Suprapubic skin (tissue), 4 donors: ENCODE results near the gene RARG. TPM values are rescaled to one million over a fixed set of nuclear protein-coding genes. Genes with fewer than 3 reads are reported as not detected.

Source experiments
- DNase-seq, 2 donors: peaks; one replicate each; pipeline ENCODE4 v3.0.0-alpha.2; 2019; ENCODE audit warnings: low spot score in 2 of 2
- H3K27ac ChIP-seq: fragments of 200-600 bp; sonication (generic); one replicate; pipeline ENCODE4 v1.5.1; 2019
- H3K27me3 ChIP-seq: fragments of 200-600 bp; sonication (generic); one replicate; pipeline ENCODE4 v1.5.1; 2019
- H3K36me3 ChIP-seq: fragments of 200-600 bp; sonication (generic); one replicate; pipeline ENCODE4 v1.5.1; 2019
- H3K4me1 ChIP-seq: fragments of 200-600 bp; sonication (generic); one replicate; pipeline ENCODE4 v1.5.1; 2019
- H3K4me3 ChIP-seq: fragments of 200-600 bp; sonication (generic); one replicate; pipeline ENCODE4 v1.5.1; 2019; ENCODE audit warnings: mild to moderate bottlenecking
- H3K9me3 ChIP-seq: fragments of 200-600 bp; sonication (generic); one replicate; pipeline ENCODE4 v1.5.1; 2019
- EP300 ChIP-seq: sonication (generic); formaldehyde crosslinking; IDR thresholded peaks from one replicate; pipeline ENCODE4 v1.6.1; 2017; ENCODE audit warnings: antibody characterized with exemption
- POLR2A ChIP-seq, 2 donors: fragments of 450-650 bp; IDR thresholded peaks; one replicate each; pipeline ENCODE4 v1.6.1; 2017; ENCODE audit warnings: antibody characterized with exemption in 2 of 2, mild to moderate bottlenecking in 2 of 2, moderate library complexity in 2 of 2
- POLR2AphosphoS5 ChIP-seq, 3 donors: sonication (generic); formaldehyde crosslinking; IDR thresholded peaks; one replicate each; pipeline ENCODE4 v1.6.1; 2017; ENCODE audit warnings: antibody characterized with exemption in 3 of 3
- WGBS: methylation state at CpG from one replicate; pipeline ENCODE4 v1.1.5; 2018; 5-methylcytosine and 5-hydroxymethylcytosine counted together
- total RNA-seq, 4 donors: library from RNA; depleted of rRNA; stranded (reverse); fragments of >200 nt; gene quantifications; one replicate each; pipeline ENCODE4 v1.1.0, GENCODE V29; 2016
- TF ChIP-seq, protein P1 (sequence below), 2 donors: fragments of 200-600 bp in 1 of 2; fragments of 450-650 bp in 1 of 2; sonication (generic) in 1 of 2; IDR thresholded peaks; one replicate each; pipeline ENCODE4 v1.5.1; 2016 to 2019; ENCODE audit warnings: antibody characterized with exemption in 2 of 2, mild to moderate bottlenecking in 1 of 2, moderate library complexity in 1 of 2

RARG gene
- total RNA-seq, 4 donors from 2014 or later, result 140 to 198 (median 172) TPM

DNA sequence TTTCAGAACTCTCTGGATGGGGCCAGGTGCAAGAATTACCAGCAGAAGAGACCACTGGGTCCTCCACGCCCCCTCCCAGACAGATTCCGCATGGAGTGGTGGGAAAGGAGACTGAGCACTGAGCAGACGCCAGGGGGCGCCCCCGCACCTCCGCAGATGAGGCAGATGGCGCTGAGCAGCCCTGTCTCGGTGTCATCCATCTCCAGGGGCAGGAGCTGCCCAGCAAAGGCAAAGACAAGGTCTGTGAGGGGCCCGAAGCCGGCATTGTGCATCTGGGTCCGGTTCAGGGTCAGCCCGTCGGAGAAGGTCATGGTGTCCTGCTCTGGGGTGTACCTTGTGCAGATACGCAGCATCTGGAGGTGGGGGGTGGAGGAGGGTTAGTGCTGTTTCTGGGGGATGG lies 18.7 kb downstream of the RARG start:
- peak; percentile 89 to 93 for DNase-seq
- 18% methylated on average over 14 of the region's 14 CpGs for WGBS
- TF ChIP-seq, protein P1, sequence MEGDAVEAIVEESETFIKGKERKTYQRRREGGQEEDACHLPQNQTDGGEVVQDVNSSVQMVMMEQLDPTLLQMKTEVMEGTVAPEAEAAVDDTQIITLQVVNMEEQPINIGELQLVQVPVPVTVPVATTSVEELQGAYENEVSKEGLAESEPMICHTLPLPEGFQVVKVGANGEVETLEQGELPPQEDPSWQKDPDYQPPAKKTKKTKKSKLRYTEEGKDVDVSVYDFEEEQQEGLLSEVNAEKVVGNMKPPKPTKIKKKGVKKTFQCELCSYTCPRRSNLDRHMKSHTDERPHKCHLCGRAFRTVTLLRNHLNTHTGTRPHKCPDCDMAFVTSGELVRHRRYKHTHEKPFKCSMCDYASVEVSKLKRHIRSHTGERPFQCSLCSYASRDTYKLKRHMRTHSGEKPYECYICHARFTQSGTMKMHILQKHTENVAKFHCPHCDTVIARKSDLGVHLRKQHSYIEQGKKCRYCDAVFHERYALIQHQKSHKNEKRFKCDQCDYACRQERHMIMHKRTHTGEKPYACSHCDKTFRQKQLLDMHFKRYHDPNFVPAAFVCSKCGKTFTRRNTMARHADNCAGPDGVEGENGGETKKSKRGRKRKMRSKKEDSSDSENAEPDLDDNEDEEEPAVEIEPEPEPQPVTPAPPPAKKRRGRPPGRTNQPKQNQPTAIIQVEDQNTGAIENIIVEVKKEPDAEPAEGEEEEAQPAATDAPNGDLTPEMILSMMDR (IDR thresholded peaks at IDR 0.05), result peak; percentile 87 to 94
- TF ChIP-seq POLR2AphosphoS5 (IDR thresholded peaks at IDR 0.05) (no peak), POLR2A (IDR thresholded peaks at IDR 0.05) (no peak)
- peaks cover 67% of the 10 kb centered on the region for H3K36me3 ChIP-seq
- no peak overlapping the region for H3K27ac ChIP-seq
- H3K4me1 ChIP-seq, result peaks cover 54% of the 10 kb centered on the region
- H3K4me3 ChIP-seq, result no peak overlapping the region
- no peaks in the 10 kb centered on the region for H3K27me3 ChIP-seq
- H3K9me3 ChIP-seq, result no peaks in the 10 kb centered on the region

DNA sequence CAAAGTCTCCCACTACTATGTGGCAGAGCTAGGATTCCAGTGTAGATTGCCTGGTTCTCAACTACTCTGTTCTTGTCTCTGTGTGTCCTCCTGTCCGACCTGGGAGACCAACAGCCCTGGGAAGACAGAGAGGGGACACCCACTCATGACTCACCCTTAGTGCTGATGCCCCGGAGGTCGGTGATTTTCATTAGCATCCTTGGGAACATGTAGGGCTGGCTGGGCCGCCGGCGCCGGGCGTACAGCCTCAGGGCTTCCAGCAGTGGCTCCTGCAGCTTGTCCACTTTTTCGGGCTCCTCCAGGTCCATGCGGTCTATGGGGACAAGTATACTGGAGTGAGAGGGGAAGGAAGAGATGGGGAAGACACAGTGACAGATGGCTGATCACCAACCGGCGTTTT lies 19.1 kb downstream of the RARG start:
- Histone ChIP-seq H3K27me3 (no peaks in the 10 kb centered on the region), H3K4me3 (no peak overlapping the region), H3K27ac (no peak overlapping the region), H3K4me1 (peaks cover 52% of the 10 kb centered on the region), H3K36me3 (peaks cover 67% of the 10 kb centered on the region), H3K9me3 (no peaks in the 10 kb centered on the region)
- TF ChIP-seq POLR2AphosphoS5 (IDR thresholded peaks at IDR 0.05), result no peak
- TF ChIP-seq, protein P1 (IDR thresholded peaks at IDR 0.05), result no peak
- no peak for TF ChIP-seq POLR2A (IDR thresholded peaks at IDR 0.05)
- no peak for TF ChIP-seq EP300
- DNase-seq, result no peak
- 40% methylated on average over 4 of the region's 12 CpGs for WGBS

DNA sequence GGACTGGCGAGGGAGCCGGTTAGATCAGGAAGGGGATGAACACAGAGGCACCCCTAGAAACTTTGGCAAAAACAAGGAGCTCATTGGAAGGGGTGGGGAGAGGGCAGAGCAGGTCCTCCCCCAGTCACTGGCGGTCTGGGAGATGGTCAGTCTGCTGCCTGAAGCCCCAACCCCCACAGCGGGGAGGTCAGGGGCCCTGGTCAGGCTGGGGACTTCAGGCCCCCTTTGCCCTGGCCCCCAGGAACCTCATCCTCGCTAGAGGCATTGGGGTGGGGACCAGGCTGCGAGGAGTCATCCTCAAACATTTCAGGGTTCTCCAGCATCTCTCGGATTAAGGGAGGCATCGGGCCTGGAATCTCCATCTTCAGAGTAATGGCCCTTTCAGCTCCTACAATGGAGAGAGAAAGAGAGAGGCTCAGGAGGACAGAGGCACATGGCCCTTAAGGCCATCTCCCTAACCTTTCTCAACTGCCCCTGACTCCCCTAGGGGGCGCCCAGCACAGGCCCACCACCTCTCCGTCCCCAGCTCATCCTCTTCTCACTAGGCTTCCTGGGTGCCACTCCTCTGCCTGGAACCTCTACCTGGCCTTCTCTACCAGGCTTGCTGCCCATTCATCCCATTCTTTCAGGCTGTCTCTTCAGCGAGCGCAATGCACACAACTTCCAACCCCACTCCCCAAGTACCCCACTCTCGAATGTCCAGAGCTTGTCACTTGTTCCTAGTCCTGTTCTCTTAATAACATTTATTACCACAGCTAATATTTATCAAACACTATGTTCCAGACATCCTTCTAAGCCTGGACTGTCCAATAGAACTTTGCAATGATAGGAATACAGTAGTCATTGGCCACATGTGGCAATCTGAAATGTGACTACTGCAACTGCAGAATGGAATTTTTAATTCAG lies 20.3 kb downstream of the RARG start:
- peak in 1 of 2 donors; percentile 49 for DNase-seq
- no peak overlapping the region for H3K4me3 ChIP-seq
- no peaks in the 10 kb centered on the region for H3K9me3 ChIP-seq
- TF ChIP-seq, protein P1 (IDR thresholded peaks at IDR 0.05), result no peak
- TF ChIP-seq POLR2A (IDR thresholded peaks at IDR 0.05) (no peak), POLR2AphosphoS5 (IDR thresholded peaks at IDR 0.05) (no peak), EP300 (no peak)
- 87% methylated on average over 12 of the region's 13 CpGs for WGBS
- H3K27ac ChIP-seq, result no peak overlapping the region
- peaks cover 47% of the 10 kb centered on the region for H3K4me1 ChIP-seq
- peaks cover 67% of the 10 kb centered on the region for H3K36me3 ChIP-seq
- no peaks in the 10 kb centered on the region for H3K27me3 ChIP-seq

DNA sequence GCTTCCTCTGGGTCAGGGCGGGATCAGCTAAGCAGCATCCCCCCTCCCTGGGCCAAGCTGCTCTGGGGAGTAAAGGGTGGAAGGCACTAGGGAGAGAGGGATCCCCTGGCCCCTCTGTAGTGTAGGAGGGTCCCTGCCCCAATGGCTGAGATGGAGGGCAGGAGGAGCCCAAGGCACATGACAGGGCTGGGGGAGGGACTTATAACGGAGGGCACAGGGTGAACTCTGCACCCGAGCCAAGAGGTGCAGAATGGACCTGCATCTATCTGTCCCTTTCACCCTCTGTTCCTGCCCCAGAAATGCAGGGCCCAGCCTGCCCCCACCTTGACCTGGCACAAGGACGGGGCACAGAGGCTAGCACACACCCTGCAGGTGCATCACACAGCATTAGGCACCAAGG lies 21.2 kb downstream of the RARG start:
- H3K27ac ChIP-seq, result no peak overlapping the region
- H3K27me3 ChIP-seq, result no peaks in the 10 kb centered on the region
- H3K9me3 ChIP-seq, result no peaks in the 10 kb centered on the region
- no peak for DNase-seq
- 77% methylated on average over 3 of the region's 4 CpGs for WGBS
- no peak overlapping the region for H3K4me3 ChIP-seq
- H3K4me1 ChIP-seq, result peaks cover 47% of the 10 kb centered on the region
- peaks cover 64% of the 10 kb centered on the region for H3K36me3 ChIP-seq
- TF ChIP-seq EP300, result no peak
- TF ChIP-seq, protein P1 (IDR thresholded peaks at IDR 0.05), result no peak
- TF ChIP-seq POLR2A (IDR thresholded peaks at IDR 0.05), result no peak
- TF ChIP-seq POLR2AphosphoS5 (IDR thresholded peaks at IDR 0.05), result no peak

DNA sequence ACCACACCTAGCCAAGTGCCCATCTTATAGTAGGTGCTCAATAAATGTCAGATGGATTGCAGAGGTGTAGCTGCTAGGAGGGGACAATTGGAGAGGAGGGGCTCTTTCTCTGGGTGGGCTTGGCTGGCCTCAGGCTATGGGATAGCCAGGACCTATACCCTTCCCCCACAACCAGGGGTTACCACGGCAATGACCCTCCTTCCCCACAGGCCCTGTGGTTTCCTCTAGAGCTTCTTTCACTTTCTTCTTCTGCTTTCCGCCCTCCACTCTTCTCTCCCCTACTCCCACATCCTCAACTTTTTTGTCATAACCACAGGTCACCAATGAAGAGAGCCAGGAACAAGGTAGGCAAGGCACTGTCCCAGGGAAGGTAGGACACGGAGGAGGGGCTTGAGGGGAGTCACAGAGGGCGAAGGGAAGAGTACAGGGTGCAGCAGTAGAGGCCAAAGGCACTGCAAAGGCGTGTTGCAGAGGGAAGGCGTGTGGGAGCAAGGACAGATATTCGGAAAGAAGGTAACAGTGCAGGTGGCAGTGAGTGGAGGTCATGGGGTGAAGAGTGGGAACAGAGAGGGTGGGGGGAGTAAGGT lies 23.0 kb downstream of the RARG start:
- Histone ChIP-seq H3K36me3 (peaks cover 46% of the 10 kb centered on the region), H3K4me1 (peaks cover 32% of the 10 kb centered on the region), H3K27ac (no peak overlapping the region), H3K9me3 (no peaks in the 10 kb centered on the region), H3K27me3 (no peaks in the 10 kb centered on the region), H3K4me3 (no peak overlapping the region)
- DNase-seq, result peak in 1 of 2 donors; percentile 49
- 55% methylated on average over 7 of the region's 7 CpGs for WGBS
- no peak for TF ChIP-seq POLR2A (IDR thresholded peaks at IDR 0.05)
- TF ChIP-seq, protein P1 (IDR thresholded peaks at IDR 0.05), result no peak
- no peak for TF ChIP-seq POLR2AphosphoS5 (IDR thresholded peaks at IDR 0.05)
- no peak for TF ChIP-seq EP300
